K562 (cell line): Measurements from ENCODE around the gene ABLIM2. TPM values are rescaled to one million over a fixed set of nuclear protein-coding genes. Genes with fewer than 3 reads are reported as not detected.

Experiments used
- ATAC-seq: fragments of 200-7000 bp; cut with Tn5 transposase; 3 replicates; pipeline ENCODE4 v1.9.1; 2020; ENCODE audit warnings: moderate library complexity
- BruUV-seq: library from RNA; stranded (reverse); fragments of 400-500 nt; replicated peaks from 2 replicates; lab custom pipeline; 2021; lab: Mats Ljungman, UMichigan
- CTCF ChIA-PET: fragments of 300-600 bp; formaldehyde crosslinking; extraction: SDS; loops from one replicate; lab custom pipeline; 2021; ENCODE audit warnings: low intra/inter-chr PET ratio; lab: Yijun Ruan, JAX
- POLR2A ChIA-PET: fragments of 300-600, 350-650 bp; sonication (Branson Sonifier 250); formaldehyde crosslinking; extraction: SDS; loops from one replicate; lab custom pipeline; 2021; ENCODE audit warnings: antibody characterized with exemption, inconsistent platforms; lab: Yijun Ruan, JAX
- DNase-seq, 4 experiments: peaks; one replicate each; pipeline versions ENCODE4 v3.0.0 to v3.0.0-alpha.2; 2011 to 2018; ENCODE audit warnings: low spot score in 3 of 4, mixed read lengths in 3 of 4; ENCODE audit errors: extremely low read depth in 1 of 4
- FAIRE-seq: peaks from 2 replicates; lab custom pipeline; 2011; peaks lifted over from hg19 to GRCh38; lab: Jason Lieb, UNC
- H2AFZ ChIP-seq: 2 replicates; pipeline ENCODE4 v1.6.0; 2011; ENCODE audit warnings: low read depth, low read length, control low read depth, inconsistent platforms
- H3K27ac ChIP-seq: fragments of 200-600 bp; 3 replicates; pipeline ENCODE4 v1.8.0; 2011; ENCODE audit warnings: low read depth, mild to moderate bottlenecking, control low read depth, inconsistent platforms, low read length, moderate library complexity, mixed read lengths; ENCODE audit errors: extremely low read depth
- H3K27me3 ChIP-seq, 2 experiments: fragments of 300-600 bp in 1 of 2; 2 replicates in 1 of 2; 3 replicates in 1 of 2; pipeline versions ENCODE4 v1.6.0 to v1.8.0; 2011; ENCODE audit warnings: inconsistent platforms in 2 of 2, low read length in 2 of 2, mild to moderate bottlenecking in 1 of 2, mixed read lengths in 1 of 2, moderate library complexity in 1 of 2; ENCODE audit not compliant: control insufficient read depth in 2 of 2, insufficient read depth in 2 of 2
- H3K36me3 ChIP-seq: fragments of 300-600 bp; 3 replicates; pipeline ENCODE4 v1.8.0; 2011; ENCODE audit warnings: mild to moderate bottlenecking, low read length, inconsistent platforms; ENCODE audit not compliant: control insufficient read depth, insufficient read depth
- H3K4me1 ChIP-seq, 2 experiments: fragments of 200-600 bp in 1 of 2; replicated peaks in 1 of 2; 2 replicates in 1 of 2; 3 replicates in 1 of 2; pipeline versions ENCODE4 v1.5.1 to v1.8.0; 2011; ENCODE audit warnings: inconsistent platforms in 2 of 2, low read length in 2 of 2, mild to moderate bottlenecking in 1 of 2, mixed read lengths in 1 of 2, moderate library complexity in 1 of 2; ENCODE audit not compliant: control insufficient read depth in 2 of 2, insufficient read depth in 2 of 2
- H3K4me2 ChIP-seq: 2 replicates; pipeline ENCODE4 v1.6.1; 2011; ENCODE audit warnings: low read length, control low read depth, inconsistent platforms, mixed read lengths; ENCODE audit not compliant: insufficient read depth
- H3K4me3 ChIP-seq: fragments of 200-600 bp; sonication (generic), shearing (Covaris generic); 2 replicates; pipeline ENCODE4 v1.5.1; 2016; ENCODE audit warnings: control low read depth, inconsistent platforms
- H3K79me2 ChIP-seq: fragments of 200-600 bp; 3 replicates; pipeline ENCODE4 v1.8.0; 2011; ENCODE audit warnings: low read length, inconsistent platforms; ENCODE audit not compliant: control insufficient read depth, insufficient read depth
- H3K9ac ChIP-seq, 2 experiments: 2 replicates each; pipeline versions ENCODE4 v1.6.0 to v1.6.1; 2011; ENCODE audit warnings: low read depth in 2 of 2, low read length in 2 of 2, control low read depth in 1 of 2, inconsistent platforms in 1 of 2, mild to moderate bottlenecking in 1 of 2, mixed read lengths in 1 of 2; ENCODE audit not compliant: insufficient read depth in 1 of 2
- H3K9me1 ChIP-seq: one replicate; pipeline ENCODE4 v1.6.0; 2011; ENCODE audit warnings: inconsistent platforms, mild to moderate bottlenecking, low read length, moderate library complexity; ENCODE audit not compliant: control insufficient read depth, insufficient read depth
- H3K9me3 ChIP-seq: replicated peaks from 2 replicates; pipeline ENCODE4 v1.5.1; 2011; ENCODE audit warnings: low read depth, low read length, inconsistent platforms; ENCODE audit not compliant: control insufficient read depth, insufficient read depth
- H4K20me1 ChIP-seq: replicated peaks from 2 replicates; pipeline ENCODE4 v1.6.1; 2011; ENCODE audit warnings: low read length, inconsistent platforms, mixed read lengths; ENCODE audit not compliant: control insufficient read depth, insufficient read depth
- FOXK2 ChIP-seq, 2 experiments: fragments of 450-650 bp; IDR thresholded peaks in 1 of 2; conservative IDR thresholded peaks in 1 of 2; 2 replicates each; pipeline ENCODE4 v1.6.1; 2016; ENCODE audit warnings: low read depth in 2 of 2, mild to moderate bottlenecking in 1 of 2
- KLF16 ChIP-seq: IDR thresholded peaks from 2 replicates; pipeline ENCODE4 v1.6.1; 2016; ENCODE audit warnings: antibody characterized with exemption
- MBD1 ChIP-seq: fragments of 250-450 bp; sonication (Bioruptor Pico); IDR thresholded peaks from 2 replicates; pipeline ENCODE4 v1.8.0; 2022; ENCODE audit warnings: inconsistent platforms
- NFXL1 ChIP-seq: fragments of 450-650 bp; formaldehyde crosslinking; IDR thresholded peaks from 2 replicates; pipeline ENCODE4 v1.4.0; 2021; ENCODE audit warnings: mild to moderate bottlenecking
- RUNX1 ChIP-seq: sonication (generic); IDR thresholded peaks from 2 replicates; pipeline ENCODE4 v1.6.1; 2016; ENCODE audit warnings: antibody characterized with exemption, low read depth
- SNAPC5 ChIP-seq: fragments of 250-450 bp; sonication (Bioruptor Pico); IDR thresholded peaks from 2 replicates; pipeline ENCODE4 v1.8.0; 2021; ENCODE audit warnings: moderate library complexity, mild to moderate bottlenecking, inconsistent platforms
- STAT6 ChIP-seq: sonication (generic); formaldehyde crosslinking; IDR thresholded peaks from 2 replicates; pipeline ENCODE4 v1.8.1; 2023; ENCODE audit warnings: mild to moderate bottlenecking, missing genetic modification reagents
- USF1 ChIP-seq: sonication (generic); formaldehyde crosslinking; IDR thresholded peaks from 2 replicates; pipeline ENCODE4 v1.9.0; 2022; ENCODE audit warnings: mild to moderate bottlenecking, missing genetic modification reagents
- ZBTB49 ChIP-seq: sonication (generic); formaldehyde crosslinking; IDR thresholded peaks from 2 replicates; pipeline ENCODE4 v1.8.0; 2022; ENCODE audit warnings: missing genetic modification reagents, mild to moderate bottlenecking, borderline replicate concordance
- ZFP36 ChIP-seq: fragments of 150-350 bp; IDR thresholded peaks from 2 replicates; pipeline ENCODE4 v1.6.1; 2018; ENCODE audit warnings: low read length, low read depth; ENCODE audit not compliant: partially characterized antibody
- ZNF239 ChIP-seq: fragments of 250-450 bp; sonication (Bioruptor Pico); IDR thresholded peaks from 2 replicates; pipeline ENCODE4 v1.4.0; 2020; ENCODE audit warnings: mild to moderate bottlenecking
- ZNF263 ChIP-seq: sonication (generic); formaldehyde crosslinking; IDR thresholded peaks from 2 replicates; pipeline ENCODE4 v1.8.0; 2022; ENCODE audit warnings: mild to moderate bottlenecking, missing genetic modification reagents, borderline replicate concordance
- ZNF717 ChIP-seq: fragments of 250-450 bp; sonication (Bioruptor Pico); IDR thresholded peaks from 2 replicates; pipeline ENCODE4 v1.5.0; 2021
- WGBS: fragments of 100-300 bp; shearing (Covaris generic); methylation state at CpG from one replicate; pipeline ENCODE4 v1.1.6; 2016; ENCODE audit warnings: low coverage, mixed read lengths; ENCODE audit not compliant: insufficient coverage; ENCODE audit errors: missing lambda C conversion rate; 5-methylcytosine and 5-hydroxymethylcytosine counted together
- in situ Hi-C: fragments of 300-500 bp; cut with MboI; formaldehyde crosslinking; loops from 4 replicates; pipeline ENCODE4 v1.15.0; 2018; ENCODE audit warnings: inconsistent platforms, mixed read lengths
- intact Hi-C: fragments of 100-400 bp; cut with micrococcal nuclease; formaldehyde crosslinking; loops from 2 replicates; pipeline ENCODE4 v1.14.2; 2022
- polyA plus RNA-seq, 8 experiments: library from polyadenylated mRNA; depleted of rRNA in 4 of 8; stranded (reverse) in 5 of 8; unstranded in 3 of 8; fragments of >200 nt; fragmentation: Nextera tagmentation in 2 of 8; fragmentation: Illumina TruSeq in 1 of 8; extraction: Ambion mirVana in 2 of 8; extraction: Trizol in 1 of 8; gene quantifications; 2 replicates each; pipeline versions ENCODE4 v1.2.1 to v1.2.3, GENCODE V29; 2011 to 2014; ENCODE audit warnings: inconsistent platforms in 1 of 8, missing spikeins in 1 of 8
- total RNA-seq, 7 experiments: library from RNA; depleted of rRNA in 6 of 7; stranded (reverse); fragments of >200 nt in 6 of 7; fragmentation: Illumina TruSeq in 2 of 7; extraction: Trizol in 2 of 7; gene quantifications; 2 replicates each; pipeline versions ENCODE4 v1.2.1 to v1.2.3, GENCODE V29; 2011 to 2021; ENCODE audit warnings: low replicate concordance in 1 of 7

Gene ABLIM2
- total and polyA plus RNA-seq, 9 of the 15 experiments (the other 6 are each of a cell fraction or from before 2014, with no cell fraction given): not detected

- H3K9ac ChIP-seq: no peak overlapping the region; a peak in 1 of 4 replicates
- no peaks in the 10 kb centered on the region for H3K79me2 ChIP-seq
- in situ Hi-C loops (no loop called here), intact Hi-C loops (no loop called here)
- H3K36me3 ChIP-seq: no peaks in the 10 kb centered on the region
- FAIRE-seq: no peak
- CTCF ChIA-PET: no interaction called here
- no peak overlapping the region for H2AFZ ChIP-seq
- POLR2A ChIA-PET: interaction anchor here (1.3 kb wide), 1 partner anchor 13 kb away, joined by 4 read pairs; no protein-coding TSS in a partner anchor
- peak; percentile 52 for ATAC-seq
- 0% methylated on average over 13 of the region's 13 CpGs for WGBS
- no peaks in the 10 kb centered on the region for H3K9me1 ChIP-seq
- no peak overlapping the region for H3K4me2 ChIP-seq
- no peaks in the 10 kb centered on the region for H3K9me3 ChIP-seq
- H3K4me1 ChIP-seq: peaks cover 0 to 5% of the 10 kb centered on the region in 2 experiments; a peak in 2 of 5 replicates
- peaks cover 10 to 13% of the 10 kb centered on the region in 2 experiments; a peak in 3 of 5 replicates for H3K27me3 ChIP-seq
- no peaks in the 10 kb centered on the region; the same call in 1 of the 2 replicates for H4K20me1 ChIP-seq
- H3K27ac ChIP-seq: no peak overlapping the region
- BruUV-seq: no TSS peak
- DNase-seq: no peak
- no peak overlapping the region for H3K4me3 ChIP-seq
- TF ChIP-seq STAT6: no peak
- TF ChIP-seq FOXK2 (conservative IDR thresholded peaks at IDR 0.05 in 1 of 2, IDR thresholded peaks at IDR 0.05 in 1 of 2; ENCODE audit: low read depth in 2 of 2): no peak
- no peak for TF ChIP-seq ZBTB49 (CRISPR knock-in tag)
- peak; percentile 67; the same call in 1 of the 2 replicates for TF ChIP-seq ZNF263 (CRISPR knock-in tag)
- no peak for TF ChIP-seq SNAPC5 (CRISPR knock-in tag)
- no peak for TF ChIP-seq KLF16
- TF ChIP-seq RUNX1: no peak
- no peak for TF ChIP-seq ZNF239 (CRISPR knock-in tag)
- TF ChIP-seq USF1 (CRISPR knock-in tag): peak; percentile 35; the same call in 1 of the 2 replicates
- TF ChIP-seq ZFP36: peak; percentile 93
- no peak for TF ChIP-seq NFXL1
- TF ChIP-seq ZNF717 (CRISPR knock-in tag): no peak
- TF ChIP-seq MBD1: no peak
Measured at GRCh38 chr4:7971881-7972500, 186.6 kb downstream of the ABLIM2 start.
